GM12891 (cell line): Measurements from ENCODE around the gene DISP1. TPM values are rescaled to one million over a fixed set of nuclear protein-coding genes. Genes with fewer than 3 reads are reported as not detected.
A peak's percentile ranks its signal among the peaks of the same experiment; 100 is the strongest.

ENCODE experiments used
- DNase-seq: peaks from one replicate; pipeline ENCODE4 v3.0.0; 2011; ENCODE audit warnings: low spot score; ENCODE audit not compliant: insufficient read length
- FAIRE-seq: peaks from 2 replicates; lab custom pipeline; 2011; peaks lifted over from hg19 to GRCh38; lab: Jason Lieb, UNC
- PAX5 ChIP-seq: IDR thresholded peaks from 2 replicates; pipeline ENCODE4 v1.6.1; 2011; ENCODE audit warnings: low read length, moderate library complexity, mild to moderate bottlenecking; ENCODE audit not compliant: insufficient read depth, severe bottlenecking
- POLR2A ChIP-seq: IDR thresholded peaks from 2 replicates; pipeline ENCODE4 v1.6.1; 2011; ENCODE audit warnings: low read depth, low read length, control low read depth
- POLR2AphosphoS5 ChIP-seq: IDR thresholded peaks from 2 replicates; pipeline ENCODE4 v1.6.1; 2011; ENCODE audit warnings: low read depth, low read length, control low read depth
- POU2F2 ChIP-seq: IDR thresholded peaks from 2 replicates; pipeline ENCODE4 v1.6.1; 2011; ENCODE audit warnings: low read depth, mild to moderate bottlenecking, control low read depth, low read length, moderate library complexity
- SPI1 ChIP-seq: IDR thresholded peaks from 2 replicates; pipeline ENCODE4 v1.6.1; 2011; ENCODE audit warnings: low read depth, low read length, control low read depth
- TAF1 ChIP-seq: IDR thresholded peaks from 2 replicates; pipeline ENCODE4 v1.6.1; 2011; ENCODE audit warnings: low read depth, low read length, control low read depth
- polyA plus RNA-seq: library from polyadenylated mRNA; unstranded; fragments of >200 nt; gene quantifications from one replicate; pipeline ENCODE4 v1.2.1, GENCODE V29; 2012; ENCODE audit warnings: low read depth, missing spikeins, inconsistent platforms; ENCODE audit not compliant: missing spikeins

Gene DISP1, protein sequence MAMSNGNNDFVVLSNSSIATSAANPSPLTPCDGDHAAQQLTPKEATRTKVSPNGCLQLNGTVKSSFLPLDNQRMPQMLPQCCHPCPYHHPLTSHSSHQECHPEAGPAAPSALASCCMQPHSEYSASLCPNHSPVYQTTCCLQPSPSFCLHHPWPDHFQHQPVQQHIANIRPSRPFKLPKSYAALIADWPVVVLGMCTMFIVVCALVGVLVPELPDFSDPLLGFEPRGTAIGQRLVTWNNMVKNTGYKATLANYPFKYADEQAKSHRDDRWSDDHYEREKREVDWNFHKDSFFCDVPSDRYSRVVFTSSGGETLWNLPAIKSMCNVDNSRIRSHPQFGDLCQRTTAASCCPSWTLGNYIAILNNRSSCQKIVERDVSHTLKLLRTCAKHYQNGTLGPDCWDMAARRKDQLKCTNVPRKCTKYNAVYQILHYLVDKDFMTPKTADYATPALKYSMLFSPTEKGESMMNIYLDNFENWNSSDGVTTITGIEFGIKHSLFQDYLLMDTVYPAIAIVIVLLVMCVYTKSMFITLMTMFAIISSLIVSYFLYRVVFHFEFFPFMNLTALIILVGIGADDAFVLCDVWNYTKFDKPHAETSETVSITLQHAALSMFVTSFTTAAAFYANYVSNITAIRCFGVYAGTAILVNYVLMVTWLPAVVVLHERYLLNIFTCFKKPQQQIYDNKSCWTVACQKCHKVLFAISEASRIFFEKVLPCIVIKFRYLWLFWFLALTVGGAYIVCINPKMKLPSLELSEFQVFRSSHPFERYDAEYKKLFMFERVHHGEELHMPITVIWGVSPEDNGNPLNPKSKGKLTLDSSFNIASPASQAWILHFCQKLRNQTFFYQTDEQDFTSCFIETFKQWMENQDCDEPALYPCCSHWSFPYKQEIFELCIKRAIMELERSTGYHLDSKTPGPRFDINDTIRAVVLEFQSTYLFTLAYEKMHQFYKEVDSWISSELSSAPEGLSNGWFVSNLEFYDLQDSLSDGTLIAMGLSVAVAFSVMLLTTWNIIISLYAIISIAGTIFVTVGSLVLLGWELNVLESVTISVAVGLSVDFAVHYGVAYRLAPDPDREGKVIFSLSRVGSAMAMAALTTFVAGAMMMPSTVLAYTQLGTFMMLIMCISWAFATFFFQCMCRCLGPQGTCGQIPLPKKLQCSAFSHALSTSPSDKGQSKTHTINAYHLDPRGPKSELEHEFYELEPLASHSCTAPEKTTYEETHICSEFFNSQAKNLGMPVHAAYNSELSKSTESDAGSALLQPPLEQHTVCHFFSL (N-terminal part only)
- 0.28 TPM for polyA plus RNA-seq

DNA sequence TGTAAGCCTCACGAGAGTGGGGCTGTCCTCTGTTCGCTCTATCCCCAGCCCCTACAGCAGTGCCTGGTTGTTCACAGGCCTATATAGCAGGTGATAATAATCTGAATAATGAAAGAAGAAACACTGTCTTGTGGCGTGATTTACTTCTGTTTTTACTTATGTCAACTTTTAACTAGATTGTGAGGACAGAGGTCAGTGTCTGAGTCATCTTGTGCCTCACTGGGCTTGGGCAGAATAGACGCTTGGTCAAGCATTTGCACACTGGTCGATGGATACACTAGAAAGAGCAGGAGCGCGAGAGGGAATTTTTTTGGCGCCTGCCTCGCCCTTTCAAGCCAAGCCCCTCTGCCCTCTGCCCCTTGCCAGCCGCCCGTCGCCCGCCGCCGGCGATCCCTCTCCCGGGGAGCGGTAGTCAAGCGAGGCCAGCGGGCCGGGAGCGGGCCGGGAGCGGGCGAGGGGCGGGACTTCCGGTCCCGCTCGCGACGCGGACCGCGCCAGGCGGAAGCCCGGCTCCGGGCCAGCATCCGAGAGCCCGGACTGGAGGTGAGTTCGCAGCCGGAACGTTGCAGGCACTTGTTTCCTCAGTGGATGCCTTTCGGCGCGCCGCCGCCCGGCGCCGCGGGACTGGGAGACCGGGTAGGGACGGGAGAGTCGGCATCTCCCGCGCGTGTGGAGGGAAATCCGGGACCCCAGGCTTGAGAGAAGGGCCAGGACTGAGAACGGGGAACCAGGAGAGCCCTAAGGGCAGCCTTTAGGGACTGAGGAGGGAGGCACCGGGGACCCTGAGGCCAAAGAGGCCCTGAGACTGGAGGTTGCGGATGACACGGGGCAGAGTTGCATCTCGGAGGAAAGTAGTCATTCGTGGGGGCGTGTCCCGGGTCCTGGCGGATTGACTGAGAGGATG lies at the start of gene DISP1:
Gene DISP1, plus strand, starts transcription at position 504 of the 904 bp plus-strand sequence. CDS start 127,785 bp downstream, outside the sequence.
- FAIRE-seq (peak; percentile 79), DNase-seq (peak; percentile 79)
- 0 out of 2 replicates have a peak, but pooled peaks have one; percentile 24 for TF ChIP-seq POLR2A
- TF ChIP-seq SPI1, result no peak

DNA sequence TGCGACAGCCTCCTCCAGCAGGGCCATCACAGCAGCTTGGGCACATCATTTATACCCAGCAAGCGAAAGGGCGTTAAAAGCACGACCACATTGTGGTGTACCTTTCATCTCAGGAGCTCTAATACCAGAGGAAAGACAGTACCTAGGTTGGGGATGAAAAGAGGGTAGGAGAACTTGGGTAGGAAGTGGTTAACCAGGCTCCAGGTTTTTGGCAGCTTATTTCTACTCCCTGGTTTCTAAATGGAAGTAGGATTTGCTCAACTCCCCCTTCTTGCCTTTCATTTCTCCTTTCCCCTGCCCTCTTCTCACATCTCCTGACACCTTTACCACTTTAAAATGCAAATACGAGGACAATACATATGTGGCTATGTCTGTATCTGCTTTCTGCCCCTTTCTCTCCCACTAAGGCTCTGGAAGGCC lies 47.7 kb upstream of the DISP1 start:
- FAIRE-seq (no peak), DNase-seq (no peak)
- no peak for TF ChIP-seq POLR2A
- no peak for TF ChIP-seq SPI1

DNA sequence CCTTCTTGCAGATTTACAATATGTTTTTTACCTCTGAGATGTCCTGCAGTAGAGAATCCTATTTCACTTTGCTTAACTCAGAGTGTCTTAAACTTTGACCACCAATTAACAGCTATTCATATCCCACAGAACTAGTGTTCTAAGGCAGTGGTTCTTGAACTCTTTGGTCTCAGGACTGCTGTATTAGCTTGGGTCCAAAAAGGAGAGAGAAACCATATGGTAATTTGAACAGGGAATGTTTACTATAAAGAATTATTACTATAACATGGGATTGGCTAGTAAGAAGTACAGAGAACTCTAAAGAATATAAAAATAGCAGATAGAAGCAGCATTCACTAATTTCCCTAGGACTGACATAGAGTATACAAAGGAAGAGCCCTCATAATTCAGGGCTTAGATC lies 46.2 kb upstream of the DISP1 start:
- FAIRE-seq (no peak), DNase-seq (no peak)
- TF ChIP-seq TAF1 (no peak), SPI1 (no peak), POLR2A (no peak), POLR2AphosphoS5 (no peak), PAX5 (no peak), POU2F2 (no peak)

DNA sequence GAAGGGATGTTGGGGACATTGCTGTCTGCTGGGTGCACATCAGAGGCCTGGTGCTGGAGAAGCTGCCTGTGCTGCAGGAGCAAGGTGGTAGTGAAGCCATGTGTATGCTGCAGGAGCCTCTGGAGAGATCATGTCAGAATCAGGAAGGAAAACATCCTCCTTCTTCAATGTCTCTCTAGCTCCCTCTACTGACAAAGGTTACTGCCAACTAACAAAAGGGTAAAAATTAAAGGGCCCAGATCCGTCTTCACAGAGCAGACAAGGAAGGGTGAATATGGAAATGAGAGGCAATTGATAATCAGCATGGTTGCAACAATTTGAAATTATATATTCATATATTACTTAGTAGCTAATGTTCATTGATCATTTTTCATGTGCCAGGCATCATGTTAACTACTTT lies 45.7 kb upstream of the DISP1 start:
- TF ChIP-seq POLR2A (no peak), TAF1 (no peak), PAX5 (no peak), POLR2AphosphoS5 (no peak), SPI1 (no peak), POU2F2 (no peak)
- DNase-seq (no peak), FAIRE-seq (no peak)

DNA sequence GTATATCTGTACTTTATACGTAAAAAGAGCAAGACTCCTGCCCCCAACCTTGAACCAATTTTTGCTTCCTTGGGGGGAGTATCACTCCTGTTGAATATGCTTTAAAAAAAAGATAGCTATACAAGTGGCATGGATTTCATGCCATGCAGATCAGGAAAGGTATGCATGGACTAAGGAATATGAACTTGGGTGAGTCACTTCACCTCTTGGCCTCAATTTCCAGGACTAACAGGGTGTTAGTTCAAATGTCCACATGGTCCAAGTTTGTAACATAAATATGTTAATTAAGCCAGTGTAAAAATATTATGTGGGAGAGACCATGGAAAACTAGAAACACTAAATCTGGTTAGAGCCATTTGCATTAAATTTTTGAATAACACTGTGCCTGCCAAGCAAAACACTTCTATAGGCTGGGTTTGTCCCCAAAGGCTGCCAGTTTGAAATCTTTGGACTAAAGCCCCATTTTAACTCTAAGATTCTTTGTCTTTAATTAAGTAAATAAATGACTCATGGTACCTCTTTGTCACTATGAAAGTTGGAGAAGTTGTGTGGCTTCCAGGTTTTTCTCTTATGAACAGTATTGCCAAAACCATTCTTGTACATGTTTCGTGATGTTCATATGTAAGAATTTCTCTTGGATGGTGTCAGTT lies 44.7 kb upstream of the DISP1 start:
- TF ChIP-seq PAX5 (no peak), TAF1 (no peak), POLR2AphosphoS5 (no peak), SPI1 (no peak), POLR2A (no peak), POU2F2 (no peak)
- FAIRE-seq, result no peak
- DNase-seq, result no peak

DNA sequence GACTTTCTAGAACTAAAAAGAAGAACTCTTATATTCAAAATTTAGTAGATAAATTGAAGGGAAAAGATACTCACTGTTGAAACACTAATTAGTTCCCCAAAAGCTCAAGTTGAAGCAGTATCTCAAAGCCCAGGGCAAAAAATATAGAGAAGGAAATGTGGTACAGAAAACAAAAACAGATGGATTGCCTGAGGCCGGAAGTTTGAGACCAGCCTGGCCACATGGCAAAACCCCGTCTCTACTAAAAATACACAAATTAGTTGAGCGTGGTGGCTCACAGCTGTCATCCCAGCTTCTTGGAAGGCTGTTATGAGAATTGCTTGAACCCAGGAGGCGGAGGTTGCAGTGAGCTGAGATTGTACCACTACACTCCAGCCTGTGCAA lies 41.9 kb upstream of the DISP1 start:
- DNase-seq, result no peak
- peak; percentile 82 for FAIRE-seq
- no peak for TF ChIP-seq POLR2A
- no peak for TF ChIP-seq POLR2AphosphoS5
- peak; percentile 21; the same call in 1 of the 2 replicates for TF ChIP-seq POU2F2

DNA sequence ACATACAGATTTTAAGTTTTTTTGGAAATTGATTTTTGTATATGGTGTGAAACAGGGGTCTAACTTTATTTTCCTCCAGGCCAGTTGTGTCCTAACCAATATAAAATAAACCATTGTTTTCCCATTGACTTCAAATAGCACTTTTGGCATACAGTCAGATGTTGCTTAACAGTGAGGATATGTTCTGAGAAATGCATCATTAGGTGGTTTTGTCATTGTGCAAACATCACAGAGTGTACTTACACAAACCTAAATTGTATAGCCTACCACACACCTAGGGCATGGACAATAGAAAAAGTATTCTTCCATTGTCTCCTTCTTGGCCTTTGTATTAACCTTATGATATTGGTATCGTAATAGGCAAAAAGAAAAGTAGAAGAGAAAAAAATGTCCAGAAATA lies 37.4 kb upstream of the DISP1 start:
- TF ChIP-seq TAF1 (no peak), POLR2A (no peak), SPI1 (no peak), POLR2AphosphoS5 (no peak), PAX5 (no peak), POU2F2 (no peak)
- FAIRE-seq (no peak), DNase-seq (no peak)

DNA sequence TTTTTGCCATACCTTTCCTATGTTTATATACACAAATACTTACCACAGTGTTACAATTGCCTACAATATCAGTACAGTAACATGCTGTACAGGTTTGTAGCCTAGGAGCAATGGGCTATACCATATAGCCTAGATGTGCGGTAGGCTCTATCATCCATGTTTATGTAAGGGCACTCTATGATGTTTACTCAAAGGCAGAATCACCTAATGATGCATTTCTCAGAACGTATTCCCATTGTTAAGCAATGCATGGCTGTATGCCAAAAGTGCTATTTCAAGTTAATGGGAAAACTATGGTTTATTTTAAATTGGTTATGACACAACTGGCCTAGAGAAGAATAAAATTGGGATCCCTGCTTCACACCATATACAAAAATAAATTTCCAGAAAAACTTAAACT lies 36.9 kb upstream of the DISP1 start:
- DNase-seq, result no peak
- no peak for TF ChIP-seq POU2F2
- TF ChIP-seq POLR2A, result no peak
- TF ChIP-seq POLR2AphosphoS5, result no peak
- TF ChIP-seq PAX5, result no peak
- TF ChIP-seq SPI1, result no peak
- no peak for TF ChIP-seq TAF1
- no peak for FAIRE-seq

DNA sequence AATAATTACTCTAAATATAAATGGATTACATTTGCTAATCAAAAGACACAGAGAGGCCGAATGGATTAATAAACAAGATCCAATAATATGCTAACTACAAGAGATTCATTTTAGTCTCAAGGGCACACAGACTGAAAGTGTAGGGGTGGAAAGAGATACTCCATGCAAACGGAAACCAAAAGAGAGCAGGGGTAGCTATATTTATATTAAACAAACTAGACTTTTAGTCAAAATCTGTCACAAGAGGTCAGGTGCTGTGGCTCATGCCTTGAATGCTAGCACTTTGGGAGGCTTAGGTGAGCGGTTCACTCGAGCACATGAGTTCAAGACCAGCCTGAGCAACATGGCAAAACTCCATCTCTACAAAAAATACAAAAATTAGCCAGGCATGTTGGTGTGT lies 33.6 kb upstream of the DISP1 start:
- no peak for TF ChIP-seq PAX5
- no peak for TF ChIP-seq TAF1
- no peak for TF ChIP-seq POLR2AphosphoS5
- TF ChIP-seq POU2F2, result no peak
- TF ChIP-seq POLR2A, result no peak
- TF ChIP-seq SPI1, result no peak
- FAIRE-seq (no peak), DNase-seq (no peak)
